ENCODE measurements around the gene KCNAB1. TPM values are rescaled to one million over a fixed set of nuclear protein-coding genes. Genes with fewer than 3 reads are reported as not detected.

The KCNAB1 gene
- polyA plus RNA-seq, 1 donor (not counting 4 experiments of a cell fraction or from before 2014, with no cell fraction given) = 0.03 TPM

GRCh38 chr3:156251424-156251823 is 131.0 kb downstream of the KCNAB1 start:
- no peaks in the 10 kb centered on the region for H3K9me1 ChIP-seq (ENCODE audit: control insufficient read depth, extremely low read depth, insufficient read depth, low read length)
- H3K4me2 ChIP-seq (ENCODE audit: control insufficient read depth, extremely low read depth, insufficient read depth, low read depth, low read length) = no peak overlapping the region
- H3K27ac ChIP-seq (ENCODE audit: control insufficient read depth, insufficient read depth, low read length) = no peak overlapping the region
- FAIRE-seq = no peak
- H3K9ac ChIP-seq (ENCODE audit: control insufficient read depth, extremely low read depth, insufficient read depth, low read length) = no peak overlapping the region
- DNase-seq (ENCODE audit: low read depth, low spot score) = no peak
- no peak overlapping the region for H3K4me3 ChIP-seq (ENCODE audit: control insufficient read depth in 2 of 3, extremely low read depth in 1 of 3, insufficient read depth in 2 of 3, low read depth in 1 of 3, low read length in 3 of 3)
- H3K36me3 ChIP-seq (ENCODE audit: control insufficient read depth in 2 of 2, extremely low read depth in 1 of 2, insufficient read depth in 2 of 2, low read length in 2 of 2) = no peaks in the 10 kb centered on the region
- no peaks in the 10 kb centered on the region for H3K27me3 ChIP-seq (ENCODE audit: control insufficient read depth, extremely low read depth, insufficient read depth, low read length)
- dilution Hi-C loops (cut with MboI; ENCODE audit: extremely low pct_ligation_motif_present, low sequenced_read_pairs) = no loop called here
- no peaks in the 10 kb centered on the region for H3K4me1 ChIP-seq (ENCODE audit: control insufficient read depth, extremely low read depth, insufficient read depth, low read length)
- TF ChIP-seq EZH2 (IDR thresholded peaks at IDR 0.05; ENCODE audit: low read length) (no peak), CTCF (optimal IDR thresholded peaks at IDR 0.05 in 1 of 3, IDR thresholded peaks at IDR 0.05 in 1 of 3, conservative IDR thresholded peaks at IDR 0.05 in 1 of 3; ENCODE audit: extremely low read depth in 1 of 3, insufficient read depth in 2 of 3, low read length in 3 of 3) (no peak)
- no peak overlapping the region for H2AFZ ChIP-seq (ENCODE audit: control insufficient read depth, low read length)
- H3K9me3 ChIP-seq (ENCODE audit: control insufficient read depth, low read depth, low read length) = no peaks in the 10 kb centered on the region
- no peaks in the 10 kb centered on the region for H4K20me1 ChIP-seq (ENCODE audit: control insufficient read depth, extremely low read depth, insufficient read depth, low read length)
- no peaks in the 10 kb centered on the region for H3K79me2 ChIP-seq (ENCODE audit: control insufficient read depth, insufficient read depth, low read length)

- H3K27ac ChIP-seq (ENCODE audit: control insufficient read depth, insufficient read depth, low read length) = no peak overlapping the region
- peaks cover 8% of the 10 kb centered on the region for H3K4me1 ChIP-seq (ENCODE audit: control insufficient read depth, extremely low read depth, insufficient read depth, low read length)
- no peaks in the 10 kb centered on the region for H4K20me1 ChIP-seq (ENCODE audit: control insufficient read depth, extremely low read depth, insufficient read depth, low read length)
- no peaks in the 10 kb centered on the region for H3K36me3 ChIP-seq (ENCODE audit: control insufficient read depth in 2 of 2, extremely low read depth in 1 of 2, insufficient read depth in 2 of 2, low read length in 2 of 2)
- no peaks in the 10 kb centered on the region for H3K9me3 ChIP-seq (ENCODE audit: control insufficient read depth, low read depth, low read length)
- H3K4me3 ChIP-seq (ENCODE audit: control insufficient read depth in 2 of 3, extremely low read depth in 1 of 3, insufficient read depth in 2 of 3, low read depth in 1 of 3, low read length in 3 of 3) = no peak overlapping the region
- H3K9ac ChIP-seq (ENCODE audit: control insufficient read depth, extremely low read depth, insufficient read depth, low read length) = no peak overlapping the region
- no peaks in the 10 kb centered on the region for H3K9me1 ChIP-seq (ENCODE audit: control insufficient read depth, extremely low read depth, insufficient read depth, low read length)
- no peak overlapping the region for H3K4me2 ChIP-seq (ENCODE audit: control insufficient read depth, extremely low read depth, insufficient read depth, low read depth, low read length)
- dilution Hi-C loops (cut with MboI; ENCODE audit: extremely low pct_ligation_motif_present, low sequenced_read_pairs) = no loop called here
- no peak overlapping the region for H2AFZ ChIP-seq (ENCODE audit: control insufficient read depth, low read length)
- H3K27me3 ChIP-seq (ENCODE audit: control insufficient read depth, extremely low read depth, insufficient read depth, low read length) = no peaks in the 10 kb centered on the region
- FAIRE-seq (no peak), DNase-seq (ENCODE audit: low read depth, low spot score) (no peak)
- TF ChIP-seq EZH2 (IDR thresholded peaks at IDR 0.05; ENCODE audit: low read length) = no peak
- no peak for TF ChIP-seq CTCF (optimal IDR thresholded peaks at IDR 0.05 in 1 of 3, IDR thresholded peaks at IDR 0.05 in 1 of 3, conservative IDR thresholded peaks at IDR 0.05 in 1 of 3; ENCODE audit: extremely low read depth in 1 of 3, insufficient read depth in 2 of 3, low read length in 3 of 3)
- H3K79me2 ChIP-seq (ENCODE audit: control insufficient read depth, insufficient read depth, low read length) = no peaks in the 10 kb centered on the region
These were observed 132.3 kb downstream of the KCNAB1 start for GRCh38 chr3:156252656-156253055.

All from keratinocyte (primary cell).